ENCODE results near the gene COL19A1. TPM values are rescaled to one million over a fixed set of nuclear protein-coding genes. Genes with fewer than 3 reads are reported as not detected.

The COL19A1 gene
- total and polyA plus RNA-seq, 2 donors from 2014 or later: 0.60 to 1.1 TPM

DNA sequence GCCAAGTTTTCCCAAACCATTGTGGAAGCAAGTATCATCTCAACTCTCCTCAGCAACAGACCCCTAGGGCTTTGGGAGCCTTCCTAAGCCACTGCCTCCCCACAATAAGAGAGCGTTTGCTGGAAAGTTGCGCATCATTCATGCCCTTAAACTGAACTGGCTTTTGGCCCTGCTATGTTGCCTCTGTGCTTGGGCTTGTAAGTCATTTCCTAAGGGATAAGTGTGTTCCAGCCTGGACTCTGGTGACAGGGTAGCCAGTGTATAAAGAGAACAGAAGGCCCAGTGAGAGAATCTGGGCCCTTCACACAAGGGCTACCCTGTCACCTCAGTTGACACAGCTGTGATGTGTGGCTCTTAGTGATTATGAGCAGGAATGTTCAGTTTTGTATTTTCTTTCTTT, 358.7 kb downstream of the COL19A1 start:
- H3K4me3 ChIP-seq (ENCODE audit: low read length in 3 of 3): no peak overlapping the region
- no peaks in the 10 kb centered on the region for H3K9me3 ChIP-seq (ENCODE audit: control insufficient read depth in 2 of 3, insufficient read depth in 1 of 3, low read length in 3 of 3)
- H3K4me1 ChIP-seq (ENCODE audit: control insufficient read depth in 2 of 3, insufficient read depth in 2 of 3, low read depth in 1 of 3, low read length in 3 of 3): no peaks in the 10 kb centered on the region
- no peak for DNase-seq
- no peak for FAIRE-seq
- H3K36me3 ChIP-seq (ENCODE audit: control insufficient read depth in 2 of 3, insufficient read depth in 3 of 3, low read length in 3 of 3): no peaks in the 10 kb centered on the region
- no peaks in the 10 kb centered on the region for H3K27me3 ChIP-seq (ENCODE audit: control insufficient read depth, insufficient read depth, low read length)
- H3K9ac ChIP-seq (ENCODE audit: low read length in 3 of 3): no peak overlapping the region
- intact Hi-C loops (cut with DNase I): no loop called here
- H3K27ac ChIP-seq (ENCODE audit: low read depth in 2 of 2, low read length in 2 of 2): no peak overlapping the region
- TF ChIP-seq, protein P1, sequence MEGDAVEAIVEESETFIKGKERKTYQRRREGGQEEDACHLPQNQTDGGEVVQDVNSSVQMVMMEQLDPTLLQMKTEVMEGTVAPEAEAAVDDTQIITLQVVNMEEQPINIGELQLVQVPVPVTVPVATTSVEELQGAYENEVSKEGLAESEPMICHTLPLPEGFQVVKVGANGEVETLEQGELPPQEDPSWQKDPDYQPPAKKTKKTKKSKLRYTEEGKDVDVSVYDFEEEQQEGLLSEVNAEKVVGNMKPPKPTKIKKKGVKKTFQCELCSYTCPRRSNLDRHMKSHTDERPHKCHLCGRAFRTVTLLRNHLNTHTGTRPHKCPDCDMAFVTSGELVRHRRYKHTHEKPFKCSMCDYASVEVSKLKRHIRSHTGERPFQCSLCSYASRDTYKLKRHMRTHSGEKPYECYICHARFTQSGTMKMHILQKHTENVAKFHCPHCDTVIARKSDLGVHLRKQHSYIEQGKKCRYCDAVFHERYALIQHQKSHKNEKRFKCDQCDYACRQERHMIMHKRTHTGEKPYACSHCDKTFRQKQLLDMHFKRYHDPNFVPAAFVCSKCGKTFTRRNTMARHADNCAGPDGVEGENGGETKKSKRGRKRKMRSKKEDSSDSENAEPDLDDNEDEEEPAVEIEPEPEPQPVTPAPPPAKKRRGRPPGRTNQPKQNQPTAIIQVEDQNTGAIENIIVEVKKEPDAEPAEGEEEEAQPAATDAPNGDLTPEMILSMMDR (IDR thresholded peaks at IDR 0.05; ENCODE audit: borderline replicate concordance, extremely low read depth, insufficient read depth): no peak

DNA sequence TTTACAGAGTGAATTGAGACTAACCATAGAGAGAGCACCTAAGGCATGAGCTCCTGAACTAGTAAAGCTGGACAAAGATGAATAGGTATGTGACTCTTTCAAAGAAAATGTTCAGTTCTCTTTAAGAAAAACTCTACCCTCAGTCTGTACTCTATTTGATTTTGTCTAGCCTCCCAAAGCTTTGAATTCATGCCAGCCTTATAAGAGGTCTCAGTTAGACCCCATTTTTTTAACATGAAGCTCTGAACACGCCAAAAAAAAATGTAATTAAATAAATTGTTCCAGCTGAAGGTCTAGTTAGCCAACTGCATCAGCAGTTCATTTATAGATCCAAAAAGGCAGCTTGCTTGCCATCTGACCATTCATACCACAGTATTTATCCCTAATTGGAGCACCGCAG, 365.0 kb downstream of the COL19A1 start:
- intact Hi-C loops (cut with DNase I): no loop called here
- Histone ChIP-seq H3K27me3 (ENCODE audit: control insufficient read depth, insufficient read depth, low read length) (no peaks in the 10 kb centered on the region), H3K9ac (ENCODE audit: low read length in 3 of 3) (no peak overlapping the region), H3K9me3 (ENCODE audit: control insufficient read depth in 2 of 3, insufficient read depth in 1 of 3, low read length in 3 of 3) (no peaks in the 10 kb centered on the region), H3K36me3 (ENCODE audit: control insufficient read depth in 2 of 3, insufficient read depth in 3 of 3, low read length in 3 of 3) (no peaks in the 10 kb centered on the region), H3K4me1 (ENCODE audit: control insufficient read depth in 2 of 3, insufficient read depth in 2 of 3, low read depth in 1 of 3, low read length in 3 of 3) (no peaks in the 10 kb centered on the region), H3K4me3 (ENCODE audit: low read length in 3 of 3) (no peak overlapping the region), H3K27ac (ENCODE audit: low read depth in 2 of 2, low read length in 2 of 2) (no peak overlapping the region)
- FAIRE-seq (no peak), DNase-seq (no peak)
- TF ChIP-seq, protein P1 (IDR thresholded peaks at IDR 0.05; ENCODE audit: borderline replicate concordance, extremely low read depth, insufficient read depth): no peak

DNA sequence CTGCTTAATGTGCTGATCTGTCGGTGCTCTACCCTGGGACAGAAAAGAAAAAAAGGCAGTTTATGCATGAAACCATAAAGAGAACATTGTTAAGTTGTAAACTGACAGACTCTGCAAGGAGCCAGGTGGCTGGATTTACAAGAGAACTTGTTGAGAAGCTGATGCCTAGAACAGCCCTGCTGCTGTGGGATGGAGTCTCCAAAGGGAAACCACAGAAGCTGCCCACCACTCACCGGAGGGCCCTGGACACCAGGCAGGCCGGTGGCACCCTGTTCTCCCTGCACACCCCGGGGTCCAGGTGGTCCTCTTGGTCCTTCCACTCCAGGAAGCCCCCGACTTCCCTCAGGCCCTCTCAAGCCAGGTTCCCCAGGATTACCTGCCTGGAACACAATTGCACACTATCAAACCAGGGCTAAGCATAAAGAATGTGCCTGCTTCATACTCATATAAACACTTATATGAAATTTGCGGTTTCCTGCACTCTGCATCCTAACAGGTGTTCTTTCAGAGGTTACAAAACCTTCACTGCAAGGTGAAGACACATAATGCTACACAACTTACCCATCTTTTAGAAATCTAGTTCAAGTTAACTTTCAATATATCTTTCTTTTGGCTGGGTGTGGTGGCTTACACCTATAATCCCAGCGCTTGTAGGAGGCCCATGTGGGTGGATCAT, 368.3 kb downstream of the COL19A1 start:
- Histone ChIP-seq H3K4me1 (ENCODE audit: control insufficient read depth in 2 of 3, insufficient read depth in 2 of 3, low read depth in 1 of 3, low read length in 3 of 3) (no peaks in the 10 kb centered on the region), H3K4me3 (ENCODE audit: low read length in 3 of 3) (no peak overlapping the region), H3K9ac (ENCODE audit: low read length in 3 of 3) (no peak overlapping the region), H3K27ac (ENCODE audit: low read depth in 2 of 2, low read length in 2 of 2) (no peak overlapping the region), H3K9me3 (ENCODE audit: control insufficient read depth in 2 of 3, insufficient read depth in 1 of 3, low read length in 3 of 3) (no peaks in the 10 kb centered on the region), H3K27me3 (ENCODE audit: control insufficient read depth, insufficient read depth, low read length) (no peaks in the 10 kb centered on the region), H3K36me3 (ENCODE audit: control insufficient read depth in 2 of 3, insufficient read depth in 3 of 3, low read length in 3 of 3) (no peaks in the 10 kb centered on the region)
- FAIRE-seq (no peak), DNase-seq (no peak)
- TF ChIP-seq, protein P1 (IDR thresholded peaks at IDR 0.05; ENCODE audit: borderline replicate concordance, extremely low read depth, insufficient read depth): no peak
- intact Hi-C loops (cut with DNase I): no loop called here

DNA sequence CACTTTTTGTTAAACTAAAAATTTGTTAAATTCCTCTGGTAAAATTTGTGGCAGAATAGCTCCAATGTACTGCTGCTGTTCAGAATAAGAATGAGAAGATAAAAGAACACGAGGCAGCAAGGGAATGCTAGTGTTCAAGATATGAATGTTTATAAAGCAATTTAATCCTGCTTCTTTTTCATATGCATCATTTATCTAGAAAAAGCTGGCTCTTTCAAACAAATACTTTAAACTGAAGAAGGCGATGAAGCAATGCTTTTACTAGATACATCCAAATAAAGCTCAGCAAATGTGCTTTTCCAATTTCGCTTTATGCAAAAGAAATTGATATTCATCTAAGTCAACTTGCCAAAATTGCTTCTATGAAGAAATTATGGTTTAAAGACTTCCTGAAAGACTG, 370.0 kb downstream of the COL19A1 start:
- intact Hi-C loops (cut with DNase I): no loop called here

More for the DNA sequence above, 370.0 kb downstream of the COL19A1 start:
- H3K4me1 ChIP-seq (ENCODE audit: control insufficient read depth in 2 of 3, insufficient read depth in 2 of 3, low read depth in 1 of 3, low read length in 3 of 3): no peaks in the 10 kb centered on the region
- DNase-seq (no peak), FAIRE-seq (no peak)
- no peak overlapping the region for H3K4me3 ChIP-seq (ENCODE audit: low read length in 3 of 3)
- no peaks in the 10 kb centered on the region for H3K27me3 ChIP-seq (ENCODE audit: control insufficient read depth, insufficient read depth, low read length)
- H3K9me3 ChIP-seq (ENCODE audit: control insufficient read depth in 2 of 3, insufficient read depth in 1 of 3, low read length in 3 of 3): no peaks in the 10 kb centered on the region
- no peak overlapping the region for H3K27ac ChIP-seq (ENCODE audit: low read depth in 2 of 2, low read length in 2 of 2)
- TF ChIP-seq, protein P1 (IDR thresholded peaks at IDR 0.05; ENCODE audit: borderline replicate concordance, extremely low read depth, insufficient read depth): no peak
- no peaks in the 10 kb centered on the region for H3K36me3 ChIP-seq (ENCODE audit: control insufficient read depth in 2 of 3, insufficient read depth in 3 of 3, low read length in 3 of 3)
- no peak overlapping the region for H3K9ac ChIP-seq (ENCODE audit: low read length in 3 of 3)
